Endothelial cell of umbilical vein (primary cell): ENCODE results near the gene SC5D. TPM values are rescaled to one million over a fixed set of nuclear protein-coding genes. Genes with fewer than 3 reads are reported as not detected.

Experiments used
- BruUV-seq: library from RNA; stranded (reverse); fragments of 400-500 nt; replicated peaks from 2 replicates; lab custom pipeline; 2021; lab: Mats Ljungman, UMichigan
- CTCF ChIA-PET: fragments of 300-600, 350-600 bp; sonication (Branson Sonifier 250); formaldehyde crosslinking; loops from one replicate; lab custom pipeline; 2021; ENCODE audit warnings: antibody characterized with exemption, inconsistent platforms; lab: Charles Lee
- POLR2A ChIA-PET: fragments of 300-600, 350-600 bp; sonication (Branson Sonifier 250); formaldehyde crosslinking; loops from one replicate; lab custom pipeline; 2021; ENCODE audit warnings: antibody characterized with exemption, inconsistent platforms; lab: Charles Lee
- DNase-seq: peaks from one replicate; pipeline ENCODE4 v3.0.0-alpha.2; 2011; ENCODE audit warnings: low read depth, low spot score
- FAIRE-seq: peaks from 2 replicates; lab custom pipeline; 2011; peaks lifted over from hg19 to GRCh38; lab: Jason Lieb, UNC
- H2AFZ ChIP-seq: 2 replicates; pipeline ENCODE4 v1.6.0; 2012; ENCODE audit warnings: low read depth, low read length, control low read depth, inconsistent platforms
- H3K27ac ChIP-seq: 2 replicates; pipeline ENCODE4 v1.5.1; 2011; ENCODE audit warnings: low read depth, mild to moderate bottlenecking, control low read depth, low read length, moderate library complexity; ENCODE audit not compliant: insufficient read depth
- H3K27me3 ChIP-seq, 2 experiments: 2 replicates each; pipeline versions ENCODE4 v1.6.0 to v1.6.1; 2011; ENCODE audit warnings: low read length in 2 of 2, mixed read lengths in 1 of 2; ENCODE audit not compliant: control insufficient read depth in 2 of 2, insufficient read depth in 2 of 2
- H3K36me3 ChIP-seq, 2 experiments: 2 replicates in 1 of 2; 3 replicates in 1 of 2; pipeline ENCODE4 v1.5.1; 2011; ENCODE audit warnings: low read length in 2 of 2, mild to moderate bottlenecking in 1 of 2, moderate library complexity in 1 of 2; ENCODE audit not compliant: control insufficient read depth in 2 of 2, insufficient read depth in 2 of 2; ENCODE audit errors: extremely low read depth in 1 of 2
- H3K4me1 ChIP-seq: 3 replicates; pipeline ENCODE4 v1.5.1; 2011; ENCODE audit warnings: mild to moderate bottlenecking, low read length; ENCODE audit not compliant: control insufficient read depth, insufficient read depth; ENCODE audit errors: extremely low read depth
- H3K4me2 ChIP-seq: 2 replicates; pipeline ENCODE4 v1.6.1; 2011; ENCODE audit warnings: low read length, control low read depth, mixed read lengths; ENCODE audit not compliant: insufficient read depth
- H3K4me3 ChIP-seq, 3 experiments: fragments of 200-600 bp in 1 of 3; sonication (generic), shearing (Covaris generic) in 1 of 3; replicated peaks in 1 of 3; 2 replicates each; pipeline ENCODE4 v1.5.1; 2011 to 2016; ENCODE audit warnings: control low read depth in 3 of 3, low read length in 3 of 3, mild to moderate bottlenecking in 2 of 3, inconsistent platforms in 1 of 3, low read depth in 1 of 3, moderate library complexity in 1 of 3; ENCODE audit not compliant: insufficient read depth in 1 of 3
- H3K79me2 ChIP-seq: 2 replicates; pipeline ENCODE4 v1.6.0; 2012; ENCODE audit warnings: low read length, inconsistent platforms; ENCODE audit not compliant: control insufficient read depth, insufficient read depth
- H3K9ac ChIP-seq: replicated peaks from 2 replicates; pipeline ENCODE3; 2011; ENCODE audit warnings: low read length, control low read depth; ENCODE audit not compliant: insufficient read depth; ENCODE audit errors: extremely low read depth
- H3K9me1 ChIP-seq: replicated peaks from 3 replicates; pipeline ENCODE4 v1.6.0; 2011; ENCODE audit warnings: mild to moderate bottlenecking, low read length; ENCODE audit not compliant: control insufficient read depth, insufficient read depth; ENCODE audit errors: extremely low read depth
- H3K9me3 ChIP-seq: replicated peaks from 2 replicates; pipeline ENCODE4 v1.5.1; 2012; ENCODE audit warnings: low read length, inconsistent platforms; ENCODE audit not compliant: control insufficient read depth, insufficient read depth
- H4K20me1 ChIP-seq: replicated peaks from 2 replicates; pipeline ENCODE3; 2011; ENCODE audit warnings: mild to moderate bottlenecking, low read length; ENCODE audit not compliant: control insufficient read depth, insufficient read depth; ENCODE audit errors: extremely low read depth
- EZH2 ChIP-seq: IDR thresholded peaks from 2 replicates; pipeline ENCODE4 v1.6.1; 2012; ENCODE audit warnings: borderline replicate concordance, low read depth, mild to moderate bottlenecking, moderate library complexity, low read length, inconsistent platforms; ENCODE audit not compliant: severe bottlenecking
- FOS ChIP-seq: IDR thresholded peaks from 2 replicates; pipeline ENCODE4 v1.6.1; 2011; ENCODE audit warnings: mild to moderate bottlenecking, low read length, moderate library complexity, borderline replicate concordance; ENCODE audit not compliant: insufficient read depth
- GATA2 ChIP-seq: IDR thresholded peaks from 2 replicates; pipeline ENCODE4 v1.7.0; 2011; ENCODE audit warnings: low read depth, mild to moderate bottlenecking, moderate library complexity, mixed read lengths, low read length; ENCODE audit not compliant: insufficient read length, insufficient read depth
- JUN ChIP-seq: IDR thresholded peaks from 2 replicates; pipeline ENCODE4 v1.6.1; 2011; ENCODE audit warnings: borderline replicate concordance, low read depth; ENCODE audit not compliant: insufficient read length, insufficient read depth
- MYC ChIP-seq: IDR thresholded peaks from one replicate; pipeline ENCODE4 v1.6.1; 2011; ENCODE audit warnings: mild to moderate bottlenecking, low read depth, low read length
- POLR2A ChIP-seq: IDR thresholded peaks from 2 replicates; pipeline ENCODE4 v1.6.1; 2012; ENCODE audit warnings: low read depth, mild to moderate bottlenecking, control low read depth, low read length
- POLR2AphosphoS5 ChIP-seq: IDR thresholded peaks from 2 replicates; pipeline ENCODE4 v1.6.1; 2012; ENCODE audit warnings: low read depth, mild to moderate bottlenecking, control low read depth, low read length, moderate library complexity; ENCODE audit not compliant: insufficient read depth
- dilution Hi-C: fragments of 300-500 bp; cut with MboI; formaldehyde crosslinking; loops from one replicate; pipeline ENCODE4 v1.15.0; 2019; ENCODE audit warnings: low sequenced_read_pairs; ENCODE audit not compliant: extremely low pct_ligation_motif_present
- intact Hi-C: fragments of 100-400 bp; cut with micrococcal nuclease; formaldehyde crosslinking; loops from one replicate; pipeline ENCODE4 v1.10.0; 2022
- polyA plus RNA-seq, 4 experiments: library from polyadenylated mRNA; depleted of rRNA in 3 of 4; stranded (reverse) in 3 of 4; unstranded in 1 of 4; fragments of >200 nt; gene quantifications; 2 replicates each; pipeline versions ENCODE4 v1.2.1 to v1.2.3, GENCODE V29; 2011 to 2012; ENCODE audit warnings: missing spikeins in 1 of 4
- total RNA-seq: library from RNA; stranded (reverse); gene quantifications from 2 replicates; pipeline ENCODE4 v1.2.3, GENCODE V29; 2021
- TF ChIP-seq, protein P1 (sequence below): IDR thresholded peaks from 2 replicates; pipeline ENCODE4 v1.6.1; 2011; ENCODE audit not compliant: insufficient read depth, insufficient read length
- TF ChIP-seq, protein P2 (sequence below), 2 donors: IDR thresholded peaks; 1 replicate in 1 of 2; 2 replicates in 1 of 2; pipeline ENCODE4 v1.5.1; 2011; ENCODE audit warnings: low read length in 2 of 2, mild to moderate bottlenecking in 2 of 2, moderate library complexity in 2 of 2, control low read depth in 1 of 2, inconsistent platforms in 1 of 2, low read depth in 1 of 2; ENCODE audit not compliant: insufficient read depth in 1 of 2; ENCODE audit errors: extremely low read depth in 1 of 2

The SC5D gene
- total and polyA plus RNA-seq, 2 donors (not counting 3 experiments of a cell fraction or from before 2014, with no cell fraction given): 37.1 to 40.0 TPM

DNA sequence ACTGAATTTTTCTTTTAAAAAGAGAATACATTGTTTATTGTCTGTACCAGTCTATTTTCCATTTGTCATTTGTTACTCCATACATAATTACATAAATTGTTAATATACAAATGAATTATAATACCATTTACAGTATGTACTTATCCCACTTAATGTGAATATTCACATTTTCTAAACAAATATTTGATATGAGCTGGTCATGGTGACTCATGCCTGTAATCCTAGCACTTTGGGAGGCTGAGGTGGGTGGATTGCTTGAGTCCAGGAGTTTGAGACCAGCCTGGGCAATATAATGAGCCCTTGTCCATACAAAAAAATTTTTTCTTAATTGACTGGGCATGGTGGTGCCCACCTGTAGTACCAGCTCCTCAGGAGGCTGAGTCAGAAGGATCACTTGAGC lies 6.8 kb downstream of the SC5D start:
- Histone ChIP-seq H3K36me3 (peaks cover 0 to 3% of the 10 kb centered on the region in 2 experiments), H3K9ac (no peak overlapping the region), H3K27ac (no peak overlapping the region), H3K4me1 (peaks cover 2% of the 10 kb centered on the region), H3K79me2 (peaks cover 70% of the 10 kb centered on the region), H3K4me2 (no peak overlapping the region), H3K27me3 (no peaks in the 10 kb centered on the region), H3K9me1 (no peaks in the 10 kb centered on the region), H2AFZ (no peak overlapping the region), H3K9me3 (no peaks in the 10 kb centered on the region), H4K20me1 (peaks cover 8% of the 10 kb centered on the region), H3K4me3 (no peak overlapping the region)
- ChIA-PET CTCF (no interaction called here), POLR2A (no interaction called here)
- intact Hi-C loops (loop anchor here (10.0 kb wide), 2 partner anchors 425 to 965 kb away; partner anchors contain the start of gene ARHGEF12), dilution Hi-C loops (no loop called here)
- DNase-seq (no peak), FAIRE-seq (no peak)
- no TSS peak for BruUV-seq
- no peak for TF ChIP-seq MYC
- no peak for TF ChIP-seq JUN
- TF ChIP-seq, protein P1, sequence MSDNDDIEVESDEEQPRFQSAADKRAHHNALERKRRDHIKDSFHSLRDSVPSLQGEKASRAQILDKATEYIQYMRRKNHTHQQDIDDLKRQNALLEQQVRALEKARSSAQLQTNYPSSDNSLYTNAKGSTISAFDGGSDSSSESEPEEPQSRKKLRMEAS: no peak
- TF ChIP-seq EZH2: no peak
- TF ChIP-seq, protein P2, sequence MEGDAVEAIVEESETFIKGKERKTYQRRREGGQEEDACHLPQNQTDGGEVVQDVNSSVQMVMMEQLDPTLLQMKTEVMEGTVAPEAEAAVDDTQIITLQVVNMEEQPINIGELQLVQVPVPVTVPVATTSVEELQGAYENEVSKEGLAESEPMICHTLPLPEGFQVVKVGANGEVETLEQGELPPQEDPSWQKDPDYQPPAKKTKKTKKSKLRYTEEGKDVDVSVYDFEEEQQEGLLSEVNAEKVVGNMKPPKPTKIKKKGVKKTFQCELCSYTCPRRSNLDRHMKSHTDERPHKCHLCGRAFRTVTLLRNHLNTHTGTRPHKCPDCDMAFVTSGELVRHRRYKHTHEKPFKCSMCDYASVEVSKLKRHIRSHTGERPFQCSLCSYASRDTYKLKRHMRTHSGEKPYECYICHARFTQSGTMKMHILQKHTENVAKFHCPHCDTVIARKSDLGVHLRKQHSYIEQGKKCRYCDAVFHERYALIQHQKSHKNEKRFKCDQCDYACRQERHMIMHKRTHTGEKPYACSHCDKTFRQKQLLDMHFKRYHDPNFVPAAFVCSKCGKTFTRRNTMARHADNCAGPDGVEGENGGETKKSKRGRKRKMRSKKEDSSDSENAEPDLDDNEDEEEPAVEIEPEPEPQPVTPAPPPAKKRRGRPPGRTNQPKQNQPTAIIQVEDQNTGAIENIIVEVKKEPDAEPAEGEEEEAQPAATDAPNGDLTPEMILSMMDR (IDR thresholded peaks at IDR 0.05; ENCODE audit: extremely low read depth in 1 of 2, insufficient read depth in 1 of 2, low read depth in 1 of 2, low read length in 2 of 2): no peak
- TF ChIP-seq GATA2: no peak
- no peak for TF ChIP-seq POLR2A
- TF ChIP-seq FOS: no peak
- TF ChIP-seq POLR2AphosphoS5: no peak
